H9 (cell line): ENCODE measurements around the gene PDE1C. TPM values are rescaled to one million over a fixed set of nuclear protein-coding genes. Genes with fewer than 3 reads are reported as not detected.

Source experiments
- DNase-seq: peaks from one replicate; pipeline ENCODE4 v3.0.0-alpha.2; 2017
- H2AFZ ChIP-seq: one replicate; pipeline ENCODE4 v1.6.1; 2013; ENCODE audit warnings: mild to moderate bottlenecking, low read length, control low read depth, moderate library complexity
- H2AK5ac ChIP-seq: 2 replicates; pipeline ENCODE4 v1.6.1; 2013; ENCODE audit warnings: low read length, control low read depth, mixed read lengths; ENCODE audit not compliant: insufficient read length
- H2BK120ac ChIP-seq: one replicate; pipeline ENCODE4 v1.6.1; 2013; ENCODE audit warnings: low read depth, mild to moderate bottlenecking, low read length, control low read depth, inconsistent platforms; ENCODE audit not compliant: poor library complexity, severe bottlenecking
- H2BK12ac ChIP-seq: 2 replicates; pipeline ENCODE4 v1.6.1; 2013; ENCODE audit warnings: low read length, control low read depth, mixed read lengths, low read depth; ENCODE audit not compliant: insufficient read length
- H2BK15ac ChIP-seq: 2 replicates; pipeline ENCODE4 v1.6.1; 2013; ENCODE audit warnings: low read depth, low read length, control low read depth
- H2BK20ac ChIP-seq: one replicate; pipeline ENCODE4 v1.6.1; 2013; ENCODE audit warnings: low read depth, mild to moderate bottlenecking, low read length, control low read depth, inconsistent platforms; ENCODE audit not compliant: poor library complexity, severe bottlenecking
- H2BK5ac ChIP-seq: 2 replicates; pipeline ENCODE4 v1.6.1; 2013; ENCODE audit warnings: low read length, control low read depth, mixed read lengths; ENCODE audit not compliant: insufficient read length
- H3K14ac ChIP-seq: 2 replicates; pipeline ENCODE4 v1.6.1; 2013; ENCODE audit warnings: low read length, control low read depth; ENCODE audit not compliant: insufficient read depth
- H3K18ac ChIP-seq: 2 replicates; pipeline ENCODE4 v1.6.1; 2013; ENCODE audit warnings: low read depth, mild to moderate bottlenecking, mixed read lengths, low read length, control low read depth; ENCODE audit not compliant: insufficient read length
- H3K23ac ChIP-seq: 2 replicates; pipeline ENCODE4 v1.6.1; 2013; ENCODE audit warnings: low read length, control low read depth, mixed read lengths, low read depth; ENCODE audit not compliant: insufficient read length
- H3K23me2 ChIP-seq: 2 replicates; pipeline ENCODE4 v1.6.1; 2013; ENCODE audit warnings: low read depth, mild to moderate bottlenecking, mixed read lengths, low read length, control low read depth; ENCODE audit not compliant: insufficient read length, poor library complexity, severe bottlenecking
- H3K27ac ChIP-seq: 2 replicates; pipeline ENCODE4 v1.5.1; 2013; ENCODE audit warnings: low read length, control low read depth, mixed read lengths, low read depth; ENCODE audit not compliant: insufficient read length
- H3K27me3 ChIP-seq: 2 replicates; pipeline ENCODE4 v1.6.1; 2013; ENCODE audit warnings: low read length, control low read depth, inconsistent platforms; ENCODE audit not compliant: insufficient read depth
- H3K4ac ChIP-seq: 2 replicates; pipeline ENCODE4 v1.6.1; 2013; ENCODE audit warnings: low read depth, mild to moderate bottlenecking, control low read depth, inconsistent platforms, low read length, moderate library complexity
- H3K4me1 ChIP-seq: 2 replicates; pipeline ENCODE4 v1.6.1; 2013; ENCODE audit warnings: low read length, control low read depth, inconsistent platforms; ENCODE audit not compliant: insufficient read depth
- H3K4me2 ChIP-seq: 2 replicates; pipeline ENCODE4 v1.6.1; 2013; ENCODE audit warnings: low read length, control low read depth, mixed read lengths; ENCODE audit not compliant: insufficient read length, insufficient read depth
- H3K56ac ChIP-seq: 2 replicates; pipeline ENCODE4 v1.6.1; 2013; ENCODE audit warnings: low read depth, mild to moderate bottlenecking, mixed read lengths, low read length, control low read depth; ENCODE audit not compliant: insufficient read length
- H3K79me1 ChIP-seq: 2 replicates; pipeline ENCODE4 v1.6.1; 2013; ENCODE audit warnings: low read depth, mild to moderate bottlenecking, moderate library complexity, low read length, control low read depth, inconsistent platforms; ENCODE audit not compliant: insufficient read depth, poor library complexity, severe bottlenecking
- H3K79me2 ChIP-seq: 2 replicates; pipeline ENCODE4 v1.6.1; 2013; ENCODE audit warnings: low read length, control low read depth, inconsistent platforms; ENCODE audit not compliant: insufficient read depth
- H3K9ac ChIP-seq: 2 replicates; pipeline ENCODE4 v1.6.1; 2013; ENCODE audit warnings: low read length, control low read depth, mixed read lengths; ENCODE audit not compliant: insufficient read length; ENCODE audit errors: extremely low read depth
- H3K9me3 ChIP-seq: one replicate; pipeline ENCODE4 v1.6.1; 2013; ENCODE audit warnings: low read depth, low read length, inconsistent platforms; ENCODE audit not compliant: control insufficient read depth
- H3T11ph ChIP-seq: one replicate; pipeline ENCODE4 v1.6.1; 2013; ENCODE audit warnings: mild to moderate bottlenecking, low read length, control low read depth, inconsistent platforms
- H4K20me1 ChIP-seq: one replicate; pipeline ENCODE4 v1.6.1; 2013; ENCODE audit not compliant: control insufficient read depth, insufficient read length, insufficient read depth
- H4K5ac ChIP-seq: 2 replicates; pipeline ENCODE4 v1.6.1; 2013; ENCODE audit warnings: low read depth, mild to moderate bottlenecking, mixed read lengths, low read length, control low read depth; ENCODE audit not compliant: insufficient read length
- H4K8ac ChIP-seq: replicated peaks from 2 replicates; pipeline ENCODE4 v1.6.1; 2013; ENCODE audit warnings: low read length, control low read depth, mixed read lengths, low read depth; ENCODE audit not compliant: insufficient read length
- H4K91ac ChIP-seq: 2 replicates; pipeline ENCODE4 v1.6.1; 2013; ENCODE audit warnings: low read depth, mild to moderate bottlenecking, moderate library complexity, mixed read lengths, low read length, control low read depth; ENCODE audit not compliant: insufficient read length
- H3K27ac Mint-ChIP-seq, 3 experiments: 2 replicates in 2 of 3; 3 replicates in 1 of 3; pipeline ENCODE4 v1.8.0; 2020 to 2021; ENCODE audit warnings: mixed read lengths in 3 of 3, mild to moderate bottlenecking in 1 of 3, moderate library complexity in 1 of 3
- H3K27me3 Mint-ChIP-seq: 2 replicates; pipeline ENCODE4 v1.8.0; 2021; ENCODE audit warnings: low read depth, mild to moderate bottlenecking, moderate library complexity, mixed read lengths
- H3K36me3 Mint-ChIP-seq, 3 experiments: 2 replicates in 2 of 3; 3 replicates in 1 of 3; pipeline ENCODE4 v1.8.0; 2020 to 2021; ENCODE audit warnings: low read depth in 3 of 3, mixed read lengths in 3 of 3; ENCODE audit not compliant: insufficient read depth in 1 of 3
- H3K4me1 Mint-ChIP-seq, 2 experiments: 2 replicates each; pipeline ENCODE4 v1.8.0; 2020; ENCODE audit warnings: mixed read lengths in 2 of 2
- H3K4me3 Mint-ChIP-seq, 2 experiments: 2 replicates in 1 of 2; 3 replicates in 1 of 2; pipeline ENCODE4 v1.8.0; 2020 to 2021; ENCODE audit warnings: mild to moderate bottlenecking in 2 of 2, mixed read lengths in 2 of 2, moderate library complexity in 1 of 2
- H3K9me3 Mint-ChIP-seq, 2 experiments: 2 replicates in 1 of 2; 3 replicates in 1 of 2; pipeline ENCODE4 v1.8.0; 2020; ENCODE audit warnings: mild to moderate bottlenecking in 2 of 2, mixed read lengths in 2 of 2, moderate library complexity in 1 of 2
- CTCF ChIP-seq: fragments of 200-600 bp; sonication (generic); conservative IDR thresholded peaks from 3 replicates; pipeline ENCODE4 v1.8.0; 2021; ENCODE audit warnings: antibody characterized with exemption, mild to moderate bottlenecking
- total RNA-seq: library from RNA; stranded (reverse); gene quantifications from 2 replicates; pipeline ENCODE4 v1.2.1, GENCODE V29; 2021

The PDE1C gene
- total RNA-seq, 1 experiment from 2014 or later = 0.17 TPM

- no peak overlapping the region for H3K4me2 ChIP-seq
- Mint-ChIP-seq H3K27me3 (peaks cover 98% of the 10 kb centered on the region), H3K4me1 (no peaks in the 10 kb centered on the region), H3K4me3 (no peak overlapping the region), H3K9me3 (peaks cover 0 to 3% of the 10 kb centered on the region in 2 experiments; a peak in 3 of 5 replicates), H3K27ac (no peak overlapping the region), H3K36me3 (no peaks in the 10 kb centered on the region; a peak in 1 of 7 replicates)
- no peak overlapping the region for H3K23ac ChIP-seq
- H4K91ac ChIP-seq = no peak overlapping the region
- no peak overlapping the region for H2AK5ac ChIP-seq
- no peak for DNase-seq
- no peaks in the 10 kb centered on the region for H3K23me2 ChIP-seq
- no peak overlapping the region for H3T11ph ChIP-seq
- H2BK15ac ChIP-seq = no peak overlapping the region
- H3K79me1 ChIP-seq = no peaks in the 10 kb centered on the region
- H2BK120ac ChIP-seq = no peak overlapping the region
- H3K9me3 ChIP-seq = no peaks in the 10 kb centered on the region
- no peak overlapping the region for H4K8ac ChIP-seq
- no peak overlapping the region for H2BK12ac ChIP-seq
- no peak overlapping the region for H3K4ac ChIP-seq
- no peak overlapping the region for H3K27ac ChIP-seq
- H2BK20ac ChIP-seq = no peak overlapping the region
- no peak overlapping the region for H3K18ac ChIP-seq
- no peaks in the 10 kb centered on the region for H3K79me2 ChIP-seq
- H3K56ac ChIP-seq = no peak overlapping the region
- H3K27me3 ChIP-seq = peaks cover 60% of the 10 kb centered on the region
- no peaks in the 10 kb centered on the region for H4K20me1 ChIP-seq
- H3K4me1 ChIP-seq = no peaks in the 10 kb centered on the region
- TF ChIP-seq CTCF = no peak
- H2AFZ ChIP-seq = no peak overlapping the region
- H3K14ac ChIP-seq = no peak overlapping the region
- no peak overlapping the region for H4K5ac ChIP-seq
- no peak overlapping the region for H3K9ac ChIP-seq
- no peak overlapping the region for H2BK5ac ChIP-seq
Measured at GRCh38 chr7:31761646-31762045, 308.6 kb downstream of the PDE1C start.
